WTC11 (cell line): Measurements from ENCODE around the gene VEPH1. TPM values are rescaled to one million over a fixed set of nuclear protein-coding genes. Genes with fewer than 3 reads are reported as not detected.

ENCODE experiments used
- ATAC-seq: fragments of 200-7000 bp; cut with Tn5 transposase; 2 replicates; pipeline ENCODE4 v1.10.0; 2021; ENCODE audit warnings: mild to moderate bottlenecking, moderate library complexity
- CTCF ChIA-PET: fragments of 300-600 bp; sonication (Branson Sonifier 250); formaldehyde crosslinking; loops from one replicate; lab custom pipeline; 2021; ENCODE audit warnings: antibody characterized with exemption; lab: Charles Lee
- POLR2A ChIA-PET: fragments of 350-600 bp; sonication (Branson Sonifier 250); formaldehyde crosslinking; loops from one replicate; lab custom pipeline; 2021; ENCODE audit warnings: antibody characterized with exemption; lab: Charles Lee
- DNase-seq: peaks from one replicate; pipeline ENCODE4 v3.0.0; 2021; ENCODE audit warnings: low spot score
- H3K27ac Mint-ChIP-seq: 2 replicates; pipeline ENCODE4 v1.8.0; 2021; ENCODE audit warnings: mixed read lengths
- H3K27me3 Mint-ChIP-seq: 2 replicates; pipeline ENCODE4 v1.8.0; 2021; ENCODE audit warnings: low read depth, mild to moderate bottlenecking, moderate library complexity, mixed read lengths
- H3K36me3 Mint-ChIP-seq: 2 replicates; pipeline ENCODE4 v1.8.0; 2021; ENCODE audit warnings: mixed read lengths
- H3K4me1 Mint-ChIP-seq: 2 replicates; pipeline ENCODE4 v1.8.0; 2022; ENCODE audit warnings: mixed read lengths
- H3K4me3 Mint-ChIP-seq: 2 replicates; pipeline ENCODE4 v1.8.0; 2021; ENCODE audit warnings: mild to moderate bottlenecking, moderate library complexity, mixed read lengths
- H3K9me3 Mint-ChIP-seq: 2 replicates; pipeline ENCODE4 v1.8.0; 2021; ENCODE audit warnings: mixed read lengths
- ATF2 ChIP-seq: sonication (generic); formaldehyde crosslinking; IDR thresholded peaks from 2 replicates; pipeline ENCODE4 v1.8.1; 2022; ENCODE audit warnings: low read depth, missing genetic modification reagents, borderline replicate concordance
- CBFB ChIP-seq: sonication (generic); formaldehyde crosslinking; IDR thresholded peaks from 2 replicates; pipeline ENCODE4 v1.8.1; 2022; ENCODE audit warnings: mild to moderate bottlenecking, low read depth, missing genetic modification reagents
- ELF4 ChIP-seq: sonication (generic); formaldehyde crosslinking; IDR thresholded peaks from 2 replicates; pipeline ENCODE4 v1.8.1; 2022; ENCODE audit warnings: low read depth, mild to moderate bottlenecking, moderate library complexity, missing genetic modification reagents
- EMX1 ChIP-seq: fragments of 250-450 bp; sonication (Bioruptor Pico); IDR thresholded peaks from 2 replicates; pipeline ENCODE4 v1.8.0; 2021; ENCODE audit warnings: mild to moderate bottlenecking
- ERG ChIP-seq: fragments of 250-450 bp; sonication (Bioruptor Pico); IDR thresholded peaks from 2 replicates; pipeline ENCODE4 v1.8.0; 2021; ENCODE audit warnings: mild to moderate bottlenecking
- FOXK1 ChIP-seq: sonication (generic); formaldehyde crosslinking; IDR thresholded peaks from 2 replicates; pipeline ENCODE4 v1.8.0; 2022; ENCODE audit warnings: mild to moderate bottlenecking, moderate library complexity, missing genetic modification reagents
- GRHL2 ChIP-seq: fragments of 250-450 bp; sonication (Bioruptor Pico); IDR thresholded peaks from 2 replicates; pipeline ENCODE4 v1.8.0; 2022; ENCODE audit warnings: mild to moderate bottlenecking, moderate library complexity; ENCODE audit not compliant: insufficient replicate concordance, severe bottlenecking
- NFYB ChIP-seq: sonication (generic); formaldehyde crosslinking; conservative IDR thresholded peaks from 2 replicates; pipeline ENCODE4 v1.8.0; 2022; ENCODE audit warnings: low read depth, missing genetic modification reagents
- NR2C2 ChIP-seq: sonication (generic); formaldehyde crosslinking; IDR thresholded peaks from 2 replicates; pipeline ENCODE4 v1.8.0; 2022; ENCODE audit warnings: mild to moderate bottlenecking, missing genetic modification reagents
- NR3C1 ChIP-seq: sonication (generic); formaldehyde crosslinking; conservative IDR thresholded peaks from 2 replicates; pipeline ENCODE4 v1.8.1; 2023; ENCODE audit warnings: low read depth, mild to moderate bottlenecking, missing genetic modification reagents
- OVOL2 ChIP-seq: fragments of 250-450 bp; sonication (Bioruptor Pico); IDR thresholded peaks from 2 replicates; pipeline ENCODE4 v1.9.0; 2021; ENCODE audit warnings: mild to moderate bottlenecking, borderline replicate concordance
- SMAD3 ChIP-seq: sonication (generic); formaldehyde crosslinking; IDR thresholded peaks from 2 replicates; pipeline ENCODE4 v1.8.0; 2022; ENCODE audit warnings: missing genetic modification reagents, mild to moderate bottlenecking, borderline replicate concordance
- SMAD4 ChIP-seq: sonication (generic); formaldehyde crosslinking; IDR thresholded peaks from 2 replicates; pipeline ENCODE4 v1.8.0; 2022; ENCODE audit warnings: mild to moderate bottlenecking, missing genetic modification reagents
- ZBTB21 ChIP-seq: sonication (generic); formaldehyde crosslinking; IDR thresholded peaks from 2 replicates; pipeline ENCODE4 v1.8.1; 2023; ENCODE audit warnings: mild to moderate bottlenecking, missing genetic modification reagents, borderline replicate concordance
- ZNF263 ChIP-seq: sonication (generic); formaldehyde crosslinking; IDR thresholded peaks from 2 replicates; pipeline ENCODE4 v1.8.1; 2022; ENCODE audit warnings: low read depth, mild to moderate bottlenecking, moderate library complexity, missing genetic modification reagents
- ZNF512 ChIP-seq: sonication (generic); formaldehyde crosslinking; IDR thresholded peaks from 2 replicates; pipeline ENCODE4 v1.8.1; 2022; ENCODE audit warnings: missing genetic modification reagents, borderline replicate concordance
- total RNA-seq: library from RNA; stranded (reverse); gene quantifications from 3 replicates; pipeline ENCODE4 v1.2.3, GENCODE V29; 2021
- TF ChIP-seq, protein P1 (sequence below): fragments of 250-450 bp; sonication (Bioruptor Pico); IDR thresholded peaks from 2 replicates; pipeline ENCODE4 v1.9.0; 2021; ENCODE audit warnings: moderate library complexity, mild to moderate bottlenecking, inconsistent platforms, borderline replicate concordance

VEPH1 gene
- total RNA-seq, 1 experiment from 2014 or later: 10.8 TPM

- no peak for TF ChIP-seq FOXK1
- TF ChIP-seq SMAD4 (CRISPR knock-in tag): no peak
Measured at GRCh38 chr3:157516928-157517327, 13.7 kb upstream of the VEPH1 start (continued).

- Mint-ChIP-seq H3K4me3 (no peak overlapping the region), H3K27me3 (no peaks in the 10 kb centered on the region), H3K27ac (no peak overlapping the region), H3K36me3 (peaks cover 11% of the 10 kb centered on the region), H3K4me1 (no peaks in the 10 kb centered on the region), H3K9me3 (peaks cover 19% of the 10 kb centered on the region)
- ATAC-seq (no peak), DNase-seq (no peak)
- TF ChIP-seq NFYB (no peak), ELF4 (no peak), ZBTB21 (CRISPR knock-in tag) (no peak), ZNF263 (CRISPR knock-in tag) (no peak)
- ChIA-PET CTCF (no interaction called here), POLR2A (no interaction called here)
Measured at GRCh38 chr3:157515398-157515797, 12.2 kb upstream of the VEPH1 start.

GRCh38 chr3:157514371-157514895 lies 11.2 kb upstream of the VEPH1 start:
- no peak for TF ChIP-seq GRHL2 (CRISPR knock-in tag)
- ChIA-PET POLR2A (no interaction called here), CTCF (no interaction called here)
- H3K27me3 Mint-ChIP-seq: no peaks in the 10 kb centered on the region
- peaks cover 7% of the 10 kb centered on the region; the same call in 1 of the 2 replicates for H3K36me3 Mint-ChIP-seq
- no peak for ATAC-seq
- no peak for DNase-seq
- H3K4me3 Mint-ChIP-seq: no peak overlapping the region
- no peaks in the 10 kb centered on the region for H3K4me1 Mint-ChIP-seq
- peaks cover 16% of the 10 kb centered on the region for H3K9me3 Mint-ChIP-seq
- no peak overlapping the region for H3K27ac Mint-ChIP-seq

DNA sequence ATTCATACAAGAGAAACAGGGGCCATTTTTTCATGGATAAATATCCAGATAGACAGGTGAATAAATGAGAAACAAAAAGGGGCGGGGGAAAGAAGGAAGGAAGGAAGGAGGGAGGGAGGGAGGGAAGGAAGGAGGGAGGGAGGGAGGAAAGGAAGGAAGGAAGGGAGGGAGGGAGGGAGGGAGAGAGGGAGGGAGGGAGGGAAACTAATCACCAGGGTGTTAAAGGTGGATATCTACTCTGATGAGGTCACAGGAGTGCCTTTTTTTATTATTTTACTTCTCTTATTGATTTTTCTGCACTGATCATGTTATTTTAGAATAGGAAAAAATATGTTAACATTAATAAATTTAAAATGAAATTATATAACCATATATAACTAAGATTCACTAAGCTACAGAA lies 10.4 kb upstream of the VEPH1 start:
- TF ChIP-seq NFYB (no peak), CBFB (no peak), ERG (CRISPR knock-in tag) (no peak), ZNF512 (CRISPR knock-in tag) (no peak), NR3C1 (CRISPR knock-in tag) (no peak), OVOL2 (CRISPR knock-in tag) (no peak), EMX1 (CRISPR knock-in tag) (no peak), ATF2 (CRISPR knock-in tag) (no peak), SMAD3 (no peak), NR2C2 (no peak)
- TF ChIP-seq, protein P1, sequence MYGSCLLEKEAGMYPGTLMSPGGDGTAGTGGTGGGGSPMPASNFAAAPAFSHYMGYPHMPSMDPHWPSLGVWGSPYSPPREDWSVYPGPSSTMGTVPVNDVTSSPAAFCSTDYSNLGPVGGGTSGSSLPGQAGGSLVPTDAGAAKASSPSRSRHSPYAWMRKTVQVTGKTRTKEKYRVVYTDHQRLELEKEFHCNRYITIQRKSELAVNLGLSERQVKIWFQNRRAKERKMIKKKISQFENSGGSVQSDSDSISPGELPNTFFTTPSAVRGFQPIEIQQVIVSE (CRISPR knock-in tag): no peak
- ATAC-seq (no peak), DNase-seq (no peak)
- Mint-ChIP-seq H3K4me3 (no peak overlapping the region), H3K4me1 (no peaks in the 10 kb centered on the region), H3K36me3 (0 out of 2 replicates have a peak, but pooled peaks cover 2% of the 10 kb centered on the region), H3K27ac (no peak overlapping the region), H3K27me3 (no peaks in the 10 kb centered on the region), H3K9me3 (peaks cover 10% of the 10 kb centered on the region)
- CTCF ChIA-PET: no interaction called here
- POLR2A ChIA-PET: no interaction called here
